ENCODE measurements around the gene LRRC2.

Gene LRRC2

GRCh38 chr3:46483825-46484224 lies 82.3 kb downstream of the LRRC2 start:
- in situ Hi-C loops (cut with MboI; ENCODE audit: low pct_unique_long_range_greater_than_20kb, low sequenced_read_pairs, unreplicated experiment), result loop anchor here (10.0 kb wide), 1 partner anchor 151 kb away; no protein-coding TSS in a partner anchor
- no peak for DNase-seq (ENCODE audit: low spot score)
- TF ChIP-seq CTCF (IDR thresholded peaks at IDR 0.05; ENCODE audit: extremely low read depth, insufficient read depth, missing control alignments), result no peak

GRCh38 chr3:46482632-46483350 lies 83.3 kb downstream of the LRRC2 start:
- in situ Hi-C loops (cut with MboI; ENCODE audit: low pct_unique_long_range_greater_than_20kb, low sequenced_read_pairs, unreplicated experiment), result loop anchor here (10.0 kb wide), 1 partner anchor 152 kb away; no protein-coding TSS in a partner anchor
- TF ChIP-seq CTCF (IDR thresholded peaks at IDR 0.05; ENCODE audit: extremely low read depth, insufficient read depth, missing control alignments), result no peak
- DNase-seq (ENCODE audit: low spot score), result no peak

- no peak for DNase-seq (ENCODE audit: low spot score)
- in situ Hi-C loops (cut with MboI; ENCODE audit: low pct_unique_long_range_greater_than_20kb, low sequenced_read_pairs, unreplicated experiment), result loop anchor here (10.0 kb wide), 1 partner anchor 153 kb away; no protein-coding TSS in a partner anchor
- no peak for TF ChIP-seq CTCF (IDR thresholded peaks at IDR 0.05; ENCODE audit: extremely low read depth, insufficient read depth, missing control alignments)
Measured at GRCh38 chr3:46481636-46482035, 84.5 kb downstream of the LRRC2 start.

GRCh38 chr3:46480491-46481195 lies 85.5 kb downstream of the LRRC2 start:
- in situ Hi-C loops (cut with MboI; ENCODE audit: low pct_unique_long_range_greater_than_20kb, low sequenced_read_pairs, unreplicated experiment), result loop anchor here (10.0 kb wide), 1 partner anchor 154 kb away; no protein-coding TSS in a partner anchor
- DNase-seq (ENCODE audit: low spot score), result no peak
- no peak for TF ChIP-seq CTCF (IDR thresholded peaks at IDR 0.05; ENCODE audit: extremely low read depth, insufficient read depth, missing control alignments)

- DNase-seq (ENCODE audit: low spot score), result no peak
- no peak for TF ChIP-seq CTCF (IDR thresholded peaks at IDR 0.05; ENCODE audit: extremely low read depth, insufficient read depth, missing control alignments)
- in situ Hi-C loops (cut with MboI; ENCODE audit: low pct_unique_long_range_greater_than_20kb, low sequenced_read_pairs, unreplicated experiment), result loop anchor here (10.0 kb wide), 1 partner anchor 155 kb away; no protein-coding TSS in a partner anchor
Measured at GRCh38 chr3:46479696-46480095, 86.4 kb downstream of the LRRC2 start.

- no peak for DNase-seq (ENCODE audit: low spot score)
- no peak for TF ChIP-seq CTCF (IDR thresholded peaks at IDR 0.05; ENCODE audit: extremely low read depth, insufficient read depth, missing control alignments)
- in situ Hi-C loops (cut with MboI; ENCODE audit: low pct_unique_long_range_greater_than_20kb, low sequenced_read_pairs, unreplicated experiment), result no loop called here
Measured at GRCh38 chr3:46479021-46479420, 87.1 kb downstream of the LRRC2 start.
